ENCODE data around the gene SFXN3. TPM values are rescaled to one million over a fixed set of nuclear protein-coding genes. Genes with fewer than 3 reads are reported as not detected.
A peak's percentile ranks its signal among the peaks of the same experiment; 100 is the strongest.

The SFXN3 gene
- total and polyA plus RNA-seq, 2 of the 13 experiments (the other 11 are each of a cell fraction or from before 2014, with no cell fraction given): 16.8 to 71.5 TPM

GRCh38 chr10:101018600-101019439 is 12.2 kb upstream of the SFXN3 start (continued):
- TF ChIP-seq, protein P1, sequence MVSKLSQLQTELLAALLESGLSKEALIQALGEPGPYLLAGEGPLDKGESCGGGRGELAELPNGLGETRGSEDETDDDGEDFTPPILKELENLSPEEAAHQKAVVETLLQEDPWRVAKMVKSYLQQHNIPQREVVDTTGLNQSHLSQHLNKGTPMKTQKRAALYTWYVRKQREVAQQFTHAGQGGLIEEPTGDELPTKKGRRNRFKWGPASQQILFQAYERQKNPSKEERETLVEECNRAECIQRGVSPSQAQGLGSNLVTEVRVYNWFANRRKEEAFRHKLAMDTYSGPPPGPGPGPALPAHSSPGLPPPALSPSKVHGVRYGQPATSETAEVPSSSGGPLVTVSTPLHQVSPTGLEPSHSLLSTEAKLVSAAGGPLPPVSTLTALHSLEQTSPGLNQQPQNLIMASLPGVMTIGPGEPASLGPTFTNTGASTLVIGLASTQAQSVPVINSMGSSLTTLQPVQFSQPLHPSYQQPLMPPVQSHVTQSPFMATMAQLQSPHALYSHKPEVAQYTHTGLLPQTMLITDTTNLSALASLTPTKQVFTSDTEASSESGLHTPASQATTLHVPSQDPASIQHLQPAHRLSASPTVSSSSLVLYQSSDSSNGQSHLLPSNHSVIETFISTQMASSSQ (IDR thresholded peaks at IDR 0.05; ENCODE audit: low read depth): no peak
- TF ChIP-seq, protein P1 (CRISPR knock-in tag; IDR thresholded peaks at IDR 0.05; ENCODE audit: borderline replicate concordance): no peak
- no peak for TF ChIP-seq FOXP1 (IDR thresholded peaks at IDR 0.05)
- no peak for TF ChIP-seq FOXP1 (CRISPR knock-in tag; IDR thresholded peaks at IDR 0.05)
- TF ChIP-seq FIP1L1 (IDR thresholded peaks at IDR 0.05; ENCODE audit: borderline replicate concordance, insufficient read depth, low read depth, low read length): no peak
- TF ChIP-seq EHMT2 (IDR thresholded peaks at IDR 0.05; ENCODE audit: borderline replicate concordance, low read depth, low read length): no peak
- no peak for TF ChIP-seq ZFP90 (CRISPR knock-in tag; IDR thresholded peaks at IDR 0.05; ENCODE audit: borderline replicate concordance)
- TF ChIP-seq ZNF776 (CRISPR knock-in tag; IDR thresholded peaks at IDR 0.05): peak; percentile 76; the same call in 1 of the 2 replicates
- TF ChIP-seq USF2 (IDR thresholded peaks at IDR 0.05; ENCODE audit: low read depth, low read length): no peak
- no peak; the same call in 1 of the 2 replicates for TF ChIP-seq USF2 (CRISPR knock-in tag; IDR thresholded peaks at IDR 0.05; ENCODE audit: borderline replicate concordance)
- no peak for TF ChIP-seq ETV6 (CRISPR knock-in tag; conservative IDR thresholded peaks at IDR 0.05)
- TF ChIP-seq ZNF563 (CRISPR knock-in tag; IDR thresholded peaks at IDR 0.05): peak; percentile 72; the same call in 1 of the 2 replicates
- TF ChIP-seq DDIT3 (CRISPR knock-in tag; IDR thresholded peaks at IDR 0.05): no peak
- no peak for TF ChIP-seq TRIM24 (CRISPR knock-in tag; IDR thresholded peaks at IDR 0.05)
- no peak for TF ChIP-seq SRF (IDR thresholded peaks at IDR 0.05; ENCODE audit: low read depth, low read length)
- no peak for TF ChIP-seq ZNF501 (CRISPR knock-in tag; IDR thresholded peaks at IDR 0.05)
- TF ChIP-seq RAD21 (CRISPR knock-in tag; IDR thresholded peaks at IDR 0.05): peak; percentile 85
- TF ChIP-seq NFE2L2 (IDR thresholded peaks at IDR 0.05; ENCODE audit: low read length): no peak
- no peak for TF ChIP-seq ZBTB21 (CRISPR knock-in tag; IDR thresholded peaks at IDR 0.05)
- no peak; the same call in 1 of the 2 replicates for TF ChIP-seq ZBTB1 (CRISPR knock-in tag; IDR thresholded peaks at IDR 0.05; ENCODE audit: borderline replicate concordance)
- no peak for TF ChIP-seq ATF4 (CRISPR knock-in tag; IDR thresholded peaks at IDR 0.05)
